GM19240 (cell line): ENCODE data around the gene EFNA3.
"Not testable (repeated sequence)": the region's sequence is repeated elsewhere in the genome, so short reads cannot be mapped to it uniquely, and the experiment has no call there.

Experiments
- DNase-seq: peaks from one replicate; pipeline ENCODE4 v3.0.0; 2011; ENCODE audit warnings: low spot score; ENCODE audit not compliant: insufficient read length

The EFNA3 gene

DNA sequence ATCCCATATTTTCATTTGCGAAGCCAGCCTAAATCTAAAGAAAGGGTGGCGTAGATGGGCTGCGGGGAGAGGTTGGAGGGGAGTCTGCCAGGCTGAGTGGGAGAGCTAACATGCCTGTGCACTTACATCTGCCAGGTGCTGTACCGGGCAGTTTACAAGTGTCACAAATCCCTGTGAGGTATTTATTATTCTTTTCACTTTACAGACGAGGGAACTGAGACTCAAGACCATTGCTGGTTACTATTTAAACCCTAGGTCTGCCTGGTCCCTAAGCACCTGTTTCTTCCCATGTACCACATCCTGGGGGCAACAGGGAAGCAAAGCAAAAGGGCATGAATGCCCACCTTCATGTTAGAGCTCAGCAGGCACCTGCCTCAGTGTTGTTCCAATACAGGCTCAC, 29.7 kb downstream of the EFNA3 start:
- no peak for DNase-seq

- no peak for DNase-seq
Measured at GRCh38 chr1:155110381-155110780, 31.7 kb downstream of the EFNA3 start.

DNA sequence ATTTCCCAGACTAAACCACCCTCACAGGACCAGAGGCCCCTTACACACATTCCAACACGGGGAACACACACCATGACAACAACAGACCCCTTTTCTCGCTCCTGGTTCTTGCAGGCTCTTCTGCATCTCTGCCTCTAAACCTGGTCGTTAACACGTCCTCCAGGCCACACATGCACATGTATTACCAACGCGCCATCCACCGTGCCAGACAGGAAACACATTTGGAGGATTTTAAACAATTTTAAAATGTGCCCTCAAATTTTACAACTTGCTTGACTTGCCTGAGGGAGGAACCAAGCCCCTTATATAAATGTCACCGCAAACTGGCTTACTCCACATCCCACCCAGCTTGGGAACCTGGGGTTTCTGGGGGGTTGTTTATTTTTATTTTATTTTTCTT, 32.2 kb downstream of the EFNA3 start:
- no peak for DNase-seq

DNA sequence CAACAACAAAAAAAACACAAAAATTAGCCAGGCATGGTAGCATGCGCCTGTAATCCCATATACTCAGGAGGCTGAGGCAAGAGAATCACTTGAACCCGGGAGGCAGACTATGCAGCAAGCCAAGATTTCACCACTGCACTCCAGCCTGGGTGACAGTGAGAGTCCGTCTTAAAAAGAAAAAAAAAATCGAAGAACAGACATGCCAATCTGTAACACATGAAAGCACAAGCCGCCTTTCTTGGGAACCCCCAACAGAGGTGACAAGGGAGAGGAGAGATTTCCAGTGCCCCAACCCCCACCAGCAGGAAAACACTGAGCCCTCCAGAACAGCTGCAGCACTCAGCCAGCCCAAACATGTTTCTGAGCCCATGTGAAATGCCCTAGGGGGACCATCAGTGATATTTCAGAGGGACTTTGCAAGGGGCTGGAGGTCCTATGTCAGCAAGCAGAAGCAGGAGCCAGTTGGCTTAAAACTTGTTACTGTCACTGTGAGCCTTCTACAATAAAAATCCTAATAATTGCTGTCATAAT, 34.9 kb downstream of the EFNA3 start:
- DNase-seq: no peak

DNA sequence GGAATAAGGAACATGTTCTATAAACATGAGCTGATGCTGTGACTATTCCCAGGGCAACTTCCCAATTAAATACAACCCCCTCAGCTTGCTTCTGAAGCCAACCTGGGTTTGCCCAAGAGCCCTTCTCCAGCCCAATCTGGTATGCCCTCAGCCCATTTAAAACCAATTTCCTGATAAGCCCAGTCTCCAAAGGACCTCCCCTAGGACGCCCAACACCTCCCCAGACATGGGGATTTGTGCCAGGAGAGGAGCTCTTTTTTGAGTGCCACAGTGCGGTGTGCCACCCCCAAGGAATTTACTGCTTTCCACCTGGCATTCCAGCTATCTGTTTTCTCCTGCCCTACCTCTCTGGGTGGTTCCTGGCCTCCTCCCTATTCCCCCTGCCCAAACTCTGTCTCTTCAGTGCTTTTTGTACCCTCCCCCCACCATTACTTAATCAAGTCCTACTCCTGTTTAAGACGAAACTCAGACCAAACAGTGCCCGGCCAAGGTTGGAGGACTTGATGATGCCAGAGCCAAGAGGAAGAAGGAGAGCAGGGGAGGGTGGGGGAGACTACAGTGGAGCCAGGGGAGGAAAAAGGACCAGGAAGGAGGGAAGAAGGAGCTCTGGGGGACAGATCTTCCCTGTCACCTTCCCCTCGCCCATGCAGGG, 37.6 kb downstream of the EFNA3 start:
- DNase-seq: no peak

DNA sequence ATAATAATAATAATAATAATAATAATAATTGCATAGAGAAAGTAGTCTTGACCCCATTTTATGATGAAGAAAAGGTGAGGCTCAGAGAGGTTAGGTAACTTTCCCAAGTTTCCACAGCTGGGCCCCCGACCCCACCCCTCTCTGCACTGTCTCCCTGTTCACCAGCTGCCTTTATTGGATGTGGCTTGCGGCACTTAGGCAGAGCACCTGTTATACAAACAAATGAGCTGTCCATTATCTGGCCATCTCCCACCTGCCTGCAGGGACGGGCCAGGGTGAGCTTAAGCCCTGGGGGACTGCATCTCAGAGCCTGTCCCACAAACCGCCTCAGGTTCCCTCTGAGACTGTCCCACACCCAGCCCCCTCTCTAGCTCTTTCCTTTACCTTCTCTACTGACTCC, 39.0 kb downstream of the EFNA3 start:
- no peak for DNase-seq

DNA sequence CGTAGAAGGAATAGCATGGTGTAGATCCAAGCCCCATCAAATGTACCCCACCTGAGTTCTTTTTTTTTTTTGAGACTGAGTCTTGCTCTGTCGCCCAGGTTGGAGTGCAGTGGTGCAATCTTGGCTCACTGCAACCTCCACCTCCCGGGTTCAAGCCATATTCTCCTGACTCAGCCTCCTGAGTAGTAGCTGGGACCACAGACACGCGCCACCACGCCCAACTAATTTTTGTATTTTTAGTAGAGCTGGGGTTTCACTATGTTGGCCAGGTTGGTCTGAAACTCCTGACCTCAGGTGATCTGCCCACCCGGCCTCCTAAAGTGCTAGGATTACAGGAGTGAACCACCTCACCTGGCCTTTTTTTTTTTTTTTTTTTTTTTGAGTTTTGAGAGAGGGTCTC, 39.5 kb downstream of the EFNA3 start:
- not testable (repeated sequence) for DNase-seq

DNA sequence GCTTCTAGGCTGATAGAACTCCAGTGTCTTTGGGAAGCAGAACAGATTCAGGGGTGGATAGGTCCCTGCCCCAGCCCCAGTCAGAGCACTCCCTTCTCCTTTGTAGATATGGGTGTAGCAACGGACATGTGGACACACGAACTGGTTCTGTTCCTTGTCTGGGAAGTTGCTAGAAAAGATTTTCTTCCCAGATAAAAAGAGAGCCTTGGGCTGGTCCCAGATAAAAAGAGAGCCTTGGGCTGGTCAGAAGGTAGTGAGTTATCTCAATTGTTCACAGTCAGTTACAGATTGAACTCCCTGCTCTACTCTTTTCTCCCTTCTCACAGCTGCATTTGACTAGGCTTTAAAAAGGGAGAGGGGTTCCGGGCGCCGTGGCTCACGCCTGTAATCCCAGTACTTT, 41.6 kb downstream of the EFNA3 start:
- DNase-seq: no peak

DNA sequence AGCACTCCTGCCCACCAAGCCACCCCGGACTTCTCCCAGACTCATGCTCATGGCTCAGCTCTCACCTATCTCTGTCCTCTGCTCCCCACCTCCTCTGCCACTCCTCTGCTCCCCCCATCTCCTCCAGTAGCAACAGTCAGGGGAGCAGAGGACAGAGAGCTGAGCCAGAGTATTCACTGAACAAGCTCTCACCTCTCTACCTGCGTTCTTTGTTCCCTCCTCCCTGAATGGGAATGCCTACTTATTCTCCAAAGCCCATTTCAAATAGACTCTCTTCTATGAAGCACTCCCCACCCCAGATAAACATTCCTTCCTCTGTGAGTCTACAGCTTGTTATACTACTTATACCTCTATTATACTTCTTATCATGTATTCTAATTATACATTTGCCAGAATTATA, 42.6 kb downstream of the EFNA3 start:
- DNase-seq: no peak

DNA sequence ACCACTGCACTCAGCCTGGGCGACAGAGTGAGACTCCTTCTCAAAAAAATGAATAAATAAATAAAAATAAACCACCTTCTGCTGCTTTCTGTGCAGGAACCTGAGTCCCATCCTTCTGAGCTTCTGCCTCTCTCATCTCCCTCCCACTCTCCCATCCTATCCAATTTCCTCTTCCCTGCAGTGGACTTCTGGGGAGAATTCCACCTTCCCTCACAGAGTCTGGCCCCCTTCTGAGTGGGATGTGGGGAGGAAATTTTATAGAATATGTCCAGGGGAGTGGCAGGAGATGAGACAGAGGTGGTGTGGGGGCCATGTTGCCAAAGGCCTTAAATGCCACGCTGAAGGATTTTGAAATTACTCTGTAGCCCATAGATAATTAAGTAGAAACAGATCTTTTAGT, 43.7 kb downstream of the EFNA3 start:
- DNase-seq: no peak

- DNase-seq: no peak
Measured at GRCh38 chr1:155123801-155124200, 45.2 kb downstream of the EFNA3 start.

GRCh38 chr1:155124503-155125463, 46.1 kb downstream of the EFNA3 start:
- DNase-seq: no peak

GRCh38 chr1:155125511-155125945, 46.9 kb downstream of the EFNA3 start:
- DNase-seq: no peak

- no peak for DNase-seq
Measured at GRCh38 chr1:155125946-155126555, 47.4 kb downstream of the EFNA3 start.

DNA sequence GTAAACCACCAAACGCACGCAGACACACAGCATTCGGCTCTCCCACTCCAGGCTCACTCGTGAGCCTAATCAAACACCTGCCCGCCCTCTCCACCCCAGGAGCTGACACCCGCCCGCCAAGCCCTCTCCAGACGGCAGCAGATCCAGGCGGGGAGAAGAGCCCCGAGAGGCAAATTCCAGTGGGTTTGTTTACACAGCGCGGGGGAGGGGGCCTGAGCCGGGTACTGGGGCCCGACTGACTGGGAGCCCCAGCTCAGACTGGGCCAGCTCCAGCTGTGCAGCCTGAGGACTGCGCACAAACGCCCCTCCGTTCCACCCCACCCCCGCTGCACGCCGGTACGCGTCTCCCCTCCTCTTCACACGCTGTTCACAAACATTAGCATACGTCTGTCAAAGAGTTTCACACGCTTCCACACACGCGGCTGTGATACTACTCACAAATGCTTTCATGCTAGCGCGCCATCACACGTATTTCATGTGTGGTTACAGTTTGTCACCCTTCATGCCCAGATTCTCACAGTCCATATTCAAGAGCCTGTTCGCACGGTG, 48.0 kb downstream of the EFNA3 start:
- no peak for DNase-seq

- DNase-seq: no peak
Measured at GRCh38 chr1:155127105-155127966, 48.7 kb downstream of the EFNA3 start, which contains the start of gene EFNA1. TSS of gene EFNA1 (plus strand) at chr1:155127876. CDS start at chr1:155127978, 102 bp downstream.

DNA sequence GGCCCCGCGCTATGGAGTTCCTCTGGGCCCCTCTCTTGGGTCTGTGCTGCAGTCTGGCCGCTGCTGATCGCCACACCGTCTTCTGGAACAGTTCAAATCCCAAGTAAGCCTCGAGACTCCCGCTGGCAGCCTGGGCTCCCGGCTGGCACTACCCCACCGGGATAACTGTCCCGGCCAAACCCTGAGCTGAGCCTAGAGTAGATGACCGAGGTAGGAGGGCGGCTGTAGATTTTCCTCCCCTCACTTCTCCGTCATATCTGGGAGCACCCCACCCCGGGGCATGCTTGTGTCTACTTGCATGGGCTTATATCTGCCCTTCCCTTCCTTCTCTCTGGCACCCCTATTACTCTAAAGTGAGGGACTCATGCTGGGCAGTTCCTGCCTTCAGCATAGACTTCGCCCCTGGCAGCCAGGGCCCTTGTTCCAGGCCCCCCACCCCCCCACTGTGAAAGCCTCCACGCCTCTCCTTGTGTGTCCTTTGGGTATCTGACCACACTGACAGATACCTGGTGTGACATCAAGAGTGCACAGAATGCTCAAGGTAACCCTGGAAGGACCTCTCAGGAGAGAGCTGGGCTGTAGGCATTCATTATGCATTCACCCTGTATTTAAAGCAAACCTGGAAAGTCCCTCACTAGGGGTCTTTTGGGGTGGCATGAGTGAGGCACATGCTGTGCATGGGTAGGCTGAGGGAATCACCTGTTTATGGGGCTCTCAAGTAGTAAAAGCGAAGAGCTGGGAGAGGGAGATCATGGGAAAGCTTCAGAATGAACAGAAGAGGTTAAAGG, 49.5 kb downstream of the EFNA3 start:
- no peak for DNase-seq

DNA sequence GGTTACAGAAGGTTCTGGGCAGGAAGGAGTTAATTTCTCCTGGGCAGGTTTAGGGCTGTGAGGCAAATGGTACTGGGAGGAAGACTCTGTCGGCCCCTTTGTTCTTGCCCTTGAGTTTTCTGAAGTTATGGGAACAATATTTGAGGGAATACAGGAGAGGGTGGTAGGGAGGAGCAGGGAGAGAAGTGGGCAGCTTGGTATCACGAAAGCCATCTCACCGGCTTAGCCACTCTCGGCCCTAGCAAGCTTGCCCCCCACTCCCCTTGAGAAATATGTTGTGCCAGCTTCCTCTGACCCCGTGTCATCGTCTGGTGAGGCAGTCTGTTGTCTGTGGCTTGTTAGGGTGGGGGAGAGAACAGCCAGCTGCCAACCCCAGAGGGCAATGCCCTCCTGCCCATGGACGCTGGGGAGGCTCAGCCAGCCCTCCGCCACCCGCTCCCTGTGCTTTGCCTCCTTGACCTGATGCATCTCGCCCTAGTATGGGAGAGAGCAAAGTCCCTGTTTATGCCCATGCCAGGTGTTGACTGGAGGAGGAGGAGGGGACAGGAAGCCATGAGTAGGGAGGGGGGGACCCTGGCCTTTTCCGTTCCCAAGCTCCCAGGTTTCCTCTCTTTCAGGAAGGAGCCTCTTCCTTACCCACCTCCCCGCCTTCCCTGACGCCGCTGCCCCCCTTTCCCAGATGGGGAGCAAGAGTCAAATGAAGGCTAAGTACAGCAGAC, 50.3 kb downstream of the EFNA3 start:
- DNase-seq: no peak
